MM.1S (cell line): Measurements from ENCODE around the gene LAMC1.

Experiments used
- DNase-seq: peaks from one replicate; pipeline ENCODE4 v3.0.0-alpha.2; 2015
- H2AFZ ChIP-seq: fragments of 300-600 bp; sonication (generic); 2 replicates; pipeline ENCODE4 v1.6.0; 2016; ENCODE audit warnings: antibody characterized with exemption, low read length
- H3F3A ChIP-seq: fragments of 300-600 bp; sonication (generic); 2 replicates; pipeline ENCODE4 v1.6.1; 2016; ENCODE audit warnings: mild to moderate bottlenecking, antibody characterized with exemption, low read length, moderate library complexity, mixed read lengths; ENCODE audit not compliant: insufficient read depth
- H3K27ac ChIP-seq: fragments of 300-600 bp; sonication (generic); 2 replicates; pipeline ENCODE4 v1.5.1; 2016; ENCODE audit warnings: mild to moderate bottlenecking, low read length
- H3K27me3 ChIP-seq: fragments of 300-600 bp; sonication (generic); replicated peaks from 2 replicates; pipeline ENCODE4 v1.6.0; 2016; ENCODE audit warnings: low read length; ENCODE audit not compliant: insufficient read depth
- H3K36me3 ChIP-seq: fragments of 300-600 bp; sonication (generic); replicated peaks from 2 replicates; pipeline ENCODE4 v1.6.1; 2016; ENCODE audit warnings: mild to moderate bottlenecking, low read length, mixed read lengths; ENCODE audit not compliant: insufficient read depth
- H3K4me1 ChIP-seq: fragments of 300-600 bp; sonication (generic); 2 replicates; pipeline ENCODE4 v1.6.1; 2016; ENCODE audit warnings: low read length, mixed read lengths
- H3K4me2 ChIP-seq: fragments of 300-600 bp; sonication (generic); 2 replicates; pipeline ENCODE4 v1.6.0; 2016; ENCODE audit warnings: low read depth, low read length
- H3K4me3 ChIP-seq: fragments of 300-600 bp; sonication (generic); 2 replicates; pipeline ENCODE4 v1.5.1; 2016; ENCODE audit warnings: low read length, mixed read lengths
- H3K79me2 ChIP-seq: fragments of 300-600 bp; sonication (generic); 2 replicates; pipeline ENCODE4 v1.6.1; 2016; ENCODE audit warnings: mixed run types, low read length, mixed read lengths
- H3K9ac ChIP-seq: fragments of 300-600 bp; sonication (generic); 2 replicates; pipeline ENCODE4 v1.6.1; 2016; ENCODE audit warnings: low read length, mixed read lengths
- H3K9me2 ChIP-seq: fragments of 300-600 bp; sonication (generic); replicated peaks from 2 replicates; pipeline ENCODE4 v1.6.1; 2016; ENCODE audit warnings: mild to moderate bottlenecking, low read length, mixed read lengths; ENCODE audit not compliant: insufficient read depth
- H3K9me3 ChIP-seq: fragments of 300-600 bp; sonication (generic); replicated peaks from 2 replicates; pipeline ENCODE4 v1.6.1; 2016; ENCODE audit warnings: mild to moderate bottlenecking, low read length, mixed read lengths; ENCODE audit not compliant: insufficient read depth
- H4K20me1 ChIP-seq: fragments of 300-600 bp; sonication (generic); 2 replicates; pipeline ENCODE4 v1.6.1; 2016; ENCODE audit warnings: mild to moderate bottlenecking, low read length, moderate library complexity, mixed read lengths; ENCODE audit not compliant: insufficient read depth
- CTCF ChIP-seq: fragments of 300-600 bp; sonication (generic); IDR thresholded peaks from 2 replicates; pipeline ENCODE4 v1.5.1; 2016; ENCODE audit warnings: antibody characterized with exemption, low read length, mixed read lengths
- EZH2 ChIP-seq: fragments of 300-600 bp; sonication (generic); optimal IDR thresholded peaks from 2 replicates; pipeline ENCODE3; 2017; ENCODE audit warnings: low read depth, mild to moderate bottlenecking, antibody characterized with exemption, low read length, mixed read lengths
- EZH2phosphoT487 ChIP-seq: fragments of 300-600 bp; sonication (generic); IDR thresholded peaks from 2 replicates; pipeline ENCODE4 v1.6.1; 2018; ENCODE audit warnings: antibody characterized with exemption, low read length

LAMC1 gene

GRCh38 chr1:183126528-183126927 is 103.3 kb downstream of the LAMC1 start:
- H3K36me3 ChIP-seq: no peaks in the 10 kb centered on the region
- H3K9me2 ChIP-seq: no peaks in the 10 kb centered on the region
- no peak overlapping the region for H3K4me2 ChIP-seq
- H3K79me2 ChIP-seq: no peaks in the 10 kb centered on the region
- H2AFZ ChIP-seq: no peak overlapping the region
- no peak overlapping the region for H3K9ac ChIP-seq
- no peaks in the 10 kb centered on the region for H3K9me3 ChIP-seq
- no peak overlapping the region for H3K4me3 ChIP-seq
- TF ChIP-seq CTCF: no peak
- no peak for TF ChIP-seq EZH2
- no peak for TF ChIP-seq EZH2phosphoT487
- no peak overlapping the region for H3K27ac ChIP-seq
- DNase-seq: no peak
- no peaks in the 10 kb centered on the region for H3K27me3 ChIP-seq
- no peaks in the 10 kb centered on the region for H3F3A ChIP-seq
- peaks cover 8% of the 10 kb centered on the region; the same call in 1 of the 2 replicates for H3K4me1 ChIP-seq
- H4K20me1 ChIP-seq: no peaks in the 10 kb centered on the region

GRCh38 chr1:183129921-183130690 is 106.9 kb downstream of the LAMC1 start:
- TF ChIP-seq CTCF (no peak), EZH2phosphoT487 (no peak), EZH2 (no peak)
- H3K4me2 ChIP-seq: no peak overlapping the region
- H3F3A ChIP-seq: no peaks in the 10 kb centered on the region
- DNase-seq: no peak
- no peaks in the 10 kb centered on the region for H4K20me1 ChIP-seq
- no peak overlapping the region for H2AFZ ChIP-seq
- H3K36me3 ChIP-seq: no peaks in the 10 kb centered on the region
- H3K9me2 ChIP-seq: no peaks in the 10 kb centered on the region
- H3K4me3 ChIP-seq: no peak overlapping the region
- no peaks in the 10 kb centered on the region for H3K27me3 ChIP-seq
- no peaks in the 10 kb centered on the region for H3K9me3 ChIP-seq
- no peaks in the 10 kb centered on the region for H3K79me2 ChIP-seq
- H3K27ac ChIP-seq: no peak overlapping the region
- H3K9ac ChIP-seq: no peak overlapping the region
- no peaks in the 10 kb centered on the region for H3K4me1 ChIP-seq

DNA sequence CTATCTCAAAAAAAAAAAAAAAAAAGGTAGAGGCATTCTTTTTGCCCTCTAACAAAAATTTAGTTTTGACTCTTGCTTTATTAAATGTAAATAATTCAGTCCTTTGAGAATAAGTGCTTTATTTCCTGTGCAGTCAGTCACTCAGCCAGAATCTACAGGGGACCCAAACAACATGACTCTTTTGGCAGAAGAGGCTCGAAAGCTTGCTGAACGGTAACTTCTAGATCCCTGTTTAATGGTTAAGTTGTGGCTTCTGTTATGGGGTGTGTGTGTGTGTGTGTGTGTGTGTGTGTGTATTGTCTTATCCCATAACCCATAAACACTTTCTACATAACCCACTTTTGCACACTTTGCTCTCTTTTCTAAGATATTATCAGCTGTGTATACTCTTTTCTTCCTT is 107.9 kb downstream of the LAMC1 start:
- Histone ChIP-seq H3K4me2 (no peak overlapping the region), H3K9ac (no peak overlapping the region), H3K9me3 (no peaks in the 10 kb centered on the region), H3K27ac (no peak overlapping the region), H3K27me3 (no peaks in the 10 kb centered on the region), H3K36me3 (no peaks in the 10 kb centered on the region), H3K9me2 (no peaks in the 10 kb centered on the region), H3F3A (no peaks in the 10 kb centered on the region), H4K20me1 (no peaks in the 10 kb centered on the region), H3K4me1 (no peaks in the 10 kb centered on the region), H2AFZ (no peak overlapping the region), H3K79me2 (no peaks in the 10 kb centered on the region), H3K4me3 (no peak overlapping the region)
- DNase-seq: no peak
- no peak for TF ChIP-seq EZH2
- no peak for TF ChIP-seq EZH2phosphoT487
- no peak for TF ChIP-seq CTCF
